Fibroblast of the aortic adventitia (primary cell): ENCODE measurements around the gene TRIM56. TPM values are rescaled to one million over a fixed set of nuclear protein-coding genes. Genes with fewer than 3 reads are reported as not detected.
A peak's percentile ranks its signal among the peaks of the same experiment; 100 is the strongest.
"Not testable (repeated sequence)": the region's sequence is repeated elsewhere in the genome, so short reads cannot be mapped to it uniquely, and the experiment has no call there.

Experiments used
- DNase-seq: peaks from one replicate; pipeline ENCODE4 v3.0.0-alpha.2; 2010; ENCODE audit warnings: low read depth
- H3K4me3 ChIP-seq: 2 replicates; pipeline ENCODE4 v1.5.1; 2011; ENCODE audit warnings: low read depth, mild to moderate bottlenecking, control low read depth, low read length, moderate library complexity
- CTCF ChIP-seq: IDR thresholded peaks from 2 replicates; pipeline ENCODE4 v1.5.1; 2011; ENCODE audit warnings: mild to moderate bottlenecking, low read length, control low read depth, inconsistent platforms; ENCODE audit not compliant: insufficient read depth
- total RNA-seq: library from RNA; depleted of rRNA; stranded (reverse); fragments of >200 nt; gene quantifications from 2 replicates; pipeline ENCODE4 v1.2.3, GENCODE V29; 2012; ENCODE audit warnings: low replicate concordance

TRIM56 gene
- total RNA-seq, 1 donor, result 10.0 TPM

- no peak overlapping the region for H3K4me3 ChIP-seq
- TF ChIP-seq CTCF, result no peak
- DNase-seq, result no peak
These were observed 3.8 kb upstream of the TRIM56 start for GRCh38 chr7:101081432-101081831.

GRCh38 chr7:101084865-101085161, 468 bp upstream of the TRIM56 start:
- no peak for TF ChIP-seq CTCF
- peak overlapping the region; percentile 90 for H3K4me3 ChIP-seq
- DNase-seq, result no peak

- no peak for DNase-seq
- no peak overlapping the region for H3K4me3 ChIP-seq
- no peak for TF ChIP-seq CTCF
These were observed 2.2 kb downstream of the TRIM56 start for GRCh38 chr7:101087334-101088068.

- no peak overlapping the region for H3K4me3 ChIP-seq
- no peak for DNase-seq
- no peak for TF ChIP-seq CTCF
These were observed 2.8 kb downstream of the TRIM56 start for GRCh38 chr7:101088069-101088425.

GRCh38 chr7:101088858-101089529, 3.7 kb downstream of the TRIM56 start:
- no peak for DNase-seq
- no peak for TF ChIP-seq CTCF

GRCh38 chr7:101089876-101090275, 4.6 kb downstream of the TRIM56 start:
- no peak overlapping the region for H3K4me3 ChIP-seq
- no peak for DNase-seq
- TF ChIP-seq CTCF, result no peak

More at GRCh38 chr7:101088858-101089529, 3.7 kb downstream of the TRIM56 start:
- no peak overlapping the region for H3K4me3 ChIP-seq

GRCh38 chr7:101092266-101092905, 7.1 kb downstream of the TRIM56 start:
- H3K4me3 ChIP-seq, DNase-seq: not testable (repeated sequence)
